Kidney capillary endothelial cell (primary cell): ENCODE results near the gene KBTBD7.
"Not testable (repeated sequence)": the region's sequence is repeated elsewhere in the genome, so short reads cannot be mapped to it uniquely, and the experiment has no call there.

Experiments
- DNase-seq: peaks from one replicate; pipeline ENCODE4 v3.0.0-alpha.2; 2018; ENCODE audit warnings: low spot score

The KBTBD7 gene

GRCh38 chr13:41196011-41196410 lies 1.6 kb upstream of the KBTBD7 start:
- DNase-seq: no peak

- no peak for DNase-seq
Measured at GRCh38 chr13:41193469-41193868, 900 bp downstream of the KBTBD7 start.

- no peak for DNase-seq
Measured at GRCh38 chr13:41188584-41188983, 5.8 kb downstream of the KBTBD7 start.

GRCh38 chr13:41186481-41186880 lies 7.9 kb downstream of the KBTBD7 start:
- no peak for DNase-seq

- DNase-seq: no peak
Measured at GRCh38 chr13:41182231-41182630, 12.1 kb downstream of the KBTBD7 start.

- DNase-seq: no peak
Measured at GRCh38 chr13:41179593-41180250, 14.6 kb downstream of the KBTBD7 start.

GRCh38 chr13:41178040-41178439 lies 16.3 kb downstream of the KBTBD7 start:
- DNase-seq: no peak

- no peak for DNase-seq
Measured at GRCh38 chr13:41177616-41178015, 16.8 kb downstream of the KBTBD7 start.

GRCh38 chr13:41175576-41175975 lies 18.8 kb downstream of the KBTBD7 start:
- not testable (repeated sequence) for DNase-seq

- DNase-seq: no peak
Measured at GRCh38 chr13:41162151-41162550, 32.2 kb downstream of the KBTBD7 start.

GRCh38 chr13:41159174-41159573 lies 35.2 kb downstream of the KBTBD7 start:
- DNase-seq: no peak

GRCh38 chr13:41157048-41157717 lies 37.2 kb downstream of the KBTBD7 start:
- DNase-seq: no peak

GRCh38 chr13:41156620-41157019 lies 37.7 kb downstream of the KBTBD7 start:
- no peak for DNase-seq

- DNase-seq: no peak
Measured at GRCh38 chr13:41154042-41154441, 40.3 kb downstream of the KBTBD7 start.

- DNase-seq: no peak
Measured at GRCh38 chr13:41152005-41152404, 42.4 kb downstream of the KBTBD7 start.

GRCh38 chr13:41150058-41150457 lies 44.3 kb downstream of the KBTBD7 start:
- DNase-seq: no peak

GRCh38 chr13:41148419-41149283 lies 45.7 kb downstream of the KBTBD7 start:
- no peak for DNase-seq

- DNase-seq: no peak
Measured at GRCh38 chr13:41145136-41145908, 49.0 kb downstream of the KBTBD7 start.

- DNase-seq: no peak
Measured at GRCh38 chr13:41144576-41144975, 49.8 kb downstream of the KBTBD7 start.
